ENCODE results near the gene FBXO15.

The FBXO15 gene

GRCh38 chr18:74115046-74115445, 32.6 kb downstream of the FBXO15 start:
- Histone ChIP-seq H3K9me3 (ENCODE audit: control insufficient read depth, low read length) (no peaks in the 10 kb centered on the region), H3K79me2 (no peaks in the 10 kb centered on the region), H3K9ac (no peak overlapping the region), H3K36me3 (ENCODE audit: control insufficient read depth, insufficient read depth, low read length) (no peaks in the 10 kb centered on the region), H3K27ac (no peak overlapping the region), H2AFZ (no peak overlapping the region), H3K27me3 (ENCODE audit: control insufficient read depth, insufficient read depth, low read length) (no peaks in the 10 kb centered on the region), H3K4me3 (ENCODE audit: low read depth, low read length) (no peak overlapping the region), H3K4me2 (ENCODE audit: low read length) (no peak overlapping the region), H3K4me1 (no peaks in the 10 kb centered on the region)
- TF ChIP-seq, protein P1, sequence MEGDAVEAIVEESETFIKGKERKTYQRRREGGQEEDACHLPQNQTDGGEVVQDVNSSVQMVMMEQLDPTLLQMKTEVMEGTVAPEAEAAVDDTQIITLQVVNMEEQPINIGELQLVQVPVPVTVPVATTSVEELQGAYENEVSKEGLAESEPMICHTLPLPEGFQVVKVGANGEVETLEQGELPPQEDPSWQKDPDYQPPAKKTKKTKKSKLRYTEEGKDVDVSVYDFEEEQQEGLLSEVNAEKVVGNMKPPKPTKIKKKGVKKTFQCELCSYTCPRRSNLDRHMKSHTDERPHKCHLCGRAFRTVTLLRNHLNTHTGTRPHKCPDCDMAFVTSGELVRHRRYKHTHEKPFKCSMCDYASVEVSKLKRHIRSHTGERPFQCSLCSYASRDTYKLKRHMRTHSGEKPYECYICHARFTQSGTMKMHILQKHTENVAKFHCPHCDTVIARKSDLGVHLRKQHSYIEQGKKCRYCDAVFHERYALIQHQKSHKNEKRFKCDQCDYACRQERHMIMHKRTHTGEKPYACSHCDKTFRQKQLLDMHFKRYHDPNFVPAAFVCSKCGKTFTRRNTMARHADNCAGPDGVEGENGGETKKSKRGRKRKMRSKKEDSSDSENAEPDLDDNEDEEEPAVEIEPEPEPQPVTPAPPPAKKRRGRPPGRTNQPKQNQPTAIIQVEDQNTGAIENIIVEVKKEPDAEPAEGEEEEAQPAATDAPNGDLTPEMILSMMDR (IDR thresholded peaks at IDR 0.05) = no peak

DNA sequence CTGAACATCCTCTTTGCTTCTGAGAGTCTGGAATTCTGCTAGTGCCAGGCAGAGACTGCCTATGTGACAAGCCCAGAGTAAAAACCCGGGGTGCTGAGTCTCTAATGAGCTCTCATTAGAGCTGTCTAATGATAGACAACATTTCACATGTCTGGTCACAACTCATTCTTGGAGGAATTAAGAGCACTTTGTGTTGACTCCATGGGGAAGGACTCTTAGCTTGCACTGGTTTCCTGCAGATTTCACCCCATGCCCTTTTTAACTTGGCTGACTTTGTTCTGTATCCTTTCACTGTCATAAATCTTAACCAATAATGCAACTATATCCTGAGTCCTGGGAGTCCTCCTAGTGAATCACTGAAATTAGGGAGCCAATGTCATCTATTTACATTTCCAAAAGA, 33.5 kb downstream of the FBXO15 start:
- Histone ChIP-seq H3K27ac (no peak overlapping the region), H3K36me3 (ENCODE audit: control insufficient read depth, insufficient read depth, low read length) (no peaks in the 10 kb centered on the region), H3K27me3 (ENCODE audit: control insufficient read depth, insufficient read depth, low read length) (no peaks in the 10 kb centered on the region), H3K9ac (no peak overlapping the region), H3K4me1 (no peaks in the 10 kb centered on the region), H3K4me3 (ENCODE audit: low read depth, low read length) (no peak overlapping the region), H3K9me3 (ENCODE audit: control insufficient read depth, low read length) (no peaks in the 10 kb centered on the region), H2AFZ (no peak overlapping the region), H3K79me2 (no peaks in the 10 kb centered on the region), H3K4me2 (ENCODE audit: low read length) (no peak overlapping the region)
- TF ChIP-seq, protein P1 (IDR thresholded peaks at IDR 0.05) = no peak

- H3K9ac ChIP-seq = no peak overlapping the region
- no peak overlapping the region for H3K27ac ChIP-seq
- no peak overlapping the region for H2AFZ ChIP-seq
- no peaks in the 10 kb centered on the region for H3K9me3 ChIP-seq (ENCODE audit: control insufficient read depth, low read length)
- H3K4me1 ChIP-seq = no peaks in the 10 kb centered on the region
- TF ChIP-seq, protein P1 (IDR thresholded peaks at IDR 0.05) = no peak
- no peaks in the 10 kb centered on the region for H3K27me3 ChIP-seq (ENCODE audit: control insufficient read depth, insufficient read depth, low read length)
- no peaks in the 10 kb centered on the region for H3K36me3 ChIP-seq (ENCODE audit: control insufficient read depth, insufficient read depth, low read length)
- no peak overlapping the region for H3K4me3 ChIP-seq (ENCODE audit: low read depth, low read length)
- no peaks in the 10 kb centered on the region for H3K79me2 ChIP-seq
- H3K4me2 ChIP-seq (ENCODE audit: low read length) = no peak overlapping the region
These were observed 33.9 kb downstream of the FBXO15 start for GRCh38 chr18:74113711-74114110.

DNA sequence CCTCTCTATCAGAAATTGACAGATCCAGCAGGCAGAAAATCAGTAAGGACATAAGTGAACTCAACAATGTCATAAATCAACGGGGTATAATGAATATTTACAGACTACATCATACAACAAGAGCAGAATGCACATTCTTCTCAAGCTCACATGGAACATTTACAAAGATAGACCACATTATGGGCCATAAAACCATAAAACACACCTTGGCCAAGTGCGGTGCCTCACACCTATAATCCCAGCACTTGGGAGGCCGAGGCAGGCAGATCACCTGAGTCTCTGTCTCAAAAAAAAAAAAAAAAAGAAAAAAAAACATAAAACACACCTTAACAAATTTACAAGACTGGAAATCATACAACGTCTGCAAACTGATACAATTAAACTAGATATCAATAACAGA, 36.7 kb downstream of the FBXO15 start:
- H3K9me3 ChIP-seq (ENCODE audit: control insufficient read depth, low read length) = no peaks in the 10 kb centered on the region
- H3K4me2 ChIP-seq (ENCODE audit: low read length) = no peak overlapping the region
- no peak overlapping the region for H2AFZ ChIP-seq
- no peaks in the 10 kb centered on the region for H3K36me3 ChIP-seq (ENCODE audit: control insufficient read depth, insufficient read depth, low read length)
- no peaks in the 10 kb centered on the region for H3K4me1 ChIP-seq
- H3K4me3 ChIP-seq (ENCODE audit: low read depth, low read length) = no peak overlapping the region
- H3K9ac ChIP-seq = no peak overlapping the region
- H3K27ac ChIP-seq = no peak overlapping the region
- no peaks in the 10 kb centered on the region for H3K79me2 ChIP-seq
- no peaks in the 10 kb centered on the region for H3K27me3 ChIP-seq (ENCODE audit: control insufficient read depth, insufficient read depth, low read length)
- TF ChIP-seq, protein P1 (IDR thresholded peaks at IDR 0.05) = no peak

DNA sequence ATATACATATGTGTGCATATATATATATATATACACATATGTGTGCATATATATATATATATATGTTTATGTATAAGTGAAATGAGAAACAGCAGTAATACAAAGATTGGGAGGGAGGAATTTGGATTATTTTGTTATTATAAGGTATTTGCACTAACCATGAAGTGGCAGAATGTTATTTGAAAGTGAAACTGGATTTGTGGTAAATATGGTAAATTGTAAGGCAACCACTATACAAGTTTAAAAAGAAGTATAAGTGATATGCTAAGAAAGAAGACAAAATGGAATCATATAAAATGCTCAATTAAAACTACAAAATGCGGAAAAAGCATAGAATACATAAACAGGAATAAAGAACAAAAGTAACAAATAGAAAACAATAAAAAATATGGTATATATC, 37.5 kb downstream of the FBXO15 start:
- Histone ChIP-seq H3K79me2 (no peaks in the 10 kb centered on the region), H3K4me1 (no peaks in the 10 kb centered on the region), H3K4me3 (ENCODE audit: low read depth, low read length) (no peak overlapping the region), H3K4me2 (ENCODE audit: low read length) (no peak overlapping the region), H3K9ac (no peak overlapping the region), H3K27me3 (ENCODE audit: control insufficient read depth, insufficient read depth, low read length) (no peaks in the 10 kb centered on the region), H3K27ac (no peak overlapping the region), H2AFZ (no peak overlapping the region), H3K36me3 (ENCODE audit: control insufficient read depth, insufficient read depth, low read length) (no peaks in the 10 kb centered on the region), H3K9me3 (ENCODE audit: control insufficient read depth, low read length) (no peaks in the 10 kb centered on the region)
- TF ChIP-seq, protein P1 (IDR thresholded peaks at IDR 0.05) = no peak
